Measurements from ENCODE around the gene RND3.

GRCh38 chr2:150459281-150459680 is 28.2 kb downstream of the RND3 start:
- TF ChIP-seq ZBTB21 (tag by site-specific recombination; IDR thresholded peaks at IDR 0.05) (no peak), ZFHX2 (tag by site-specific recombination; conservative IDR thresholded peaks at IDR 0.05) (no peak), REST (tag by site-specific recombination; IDR thresholded peaks at IDR 0.05) (no peak), ZNF830 (tag by site-specific recombination; IDR thresholded peaks at IDR 0.05; ENCODE audit: low read depth) (no peak), TSHZ1 (tag by site-specific recombination; IDR thresholded peaks at IDR 0.05; ENCODE audit: borderline replicate concordance) (no peak), PBX3 (CRISPR knock-in tag; IDR thresholded peaks at IDR 0.05) (no peak), CTCF (tag by site-specific recombination; IDR thresholded peaks at IDR 0.05) (no peak), ZNF777 (tag by site-specific recombination; IDR thresholded peaks at IDR 0.05; ENCODE audit: borderline replicate concordance) (no peak)
